ENCODE data around the gene ZNF263.

DNA sequence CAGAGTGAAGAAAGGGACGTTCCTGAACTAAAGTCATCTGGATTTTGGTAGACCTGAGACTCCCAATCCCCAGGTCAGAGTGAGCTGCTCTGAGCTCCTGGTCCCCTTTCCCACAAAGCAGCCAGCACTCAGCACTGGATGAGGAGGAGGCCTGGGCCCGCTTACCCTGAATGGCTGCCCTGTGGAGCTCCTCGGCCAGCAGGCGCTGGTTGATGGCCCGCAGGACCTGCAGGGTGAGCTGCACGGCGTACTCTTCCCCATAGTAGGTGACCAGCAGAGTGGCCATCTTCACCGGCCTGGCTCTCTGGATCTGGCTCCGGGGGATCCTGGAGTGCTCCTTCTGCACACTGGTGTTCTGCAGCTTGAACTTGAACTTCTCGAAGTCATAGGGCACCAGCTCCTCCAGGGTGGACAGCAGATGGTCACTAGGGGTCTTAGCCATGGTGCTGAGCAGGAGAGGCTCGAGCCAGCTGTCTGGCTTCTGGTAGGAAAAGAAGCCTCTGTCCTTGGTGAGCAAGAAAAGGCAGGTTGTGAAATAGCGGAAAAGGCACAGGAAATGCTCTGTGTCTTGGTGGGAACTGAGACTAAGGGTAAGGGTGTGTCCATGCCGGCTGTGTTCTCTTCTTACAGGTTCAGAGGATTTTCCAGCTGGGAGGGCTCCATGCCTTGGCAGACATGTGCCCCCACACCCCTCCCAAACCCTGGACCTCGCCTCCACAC is 27.0 kb upstream of the ZNF263 start, which contains the start of gene MEFV:
- TF ChIP-seq, protein P1, sequence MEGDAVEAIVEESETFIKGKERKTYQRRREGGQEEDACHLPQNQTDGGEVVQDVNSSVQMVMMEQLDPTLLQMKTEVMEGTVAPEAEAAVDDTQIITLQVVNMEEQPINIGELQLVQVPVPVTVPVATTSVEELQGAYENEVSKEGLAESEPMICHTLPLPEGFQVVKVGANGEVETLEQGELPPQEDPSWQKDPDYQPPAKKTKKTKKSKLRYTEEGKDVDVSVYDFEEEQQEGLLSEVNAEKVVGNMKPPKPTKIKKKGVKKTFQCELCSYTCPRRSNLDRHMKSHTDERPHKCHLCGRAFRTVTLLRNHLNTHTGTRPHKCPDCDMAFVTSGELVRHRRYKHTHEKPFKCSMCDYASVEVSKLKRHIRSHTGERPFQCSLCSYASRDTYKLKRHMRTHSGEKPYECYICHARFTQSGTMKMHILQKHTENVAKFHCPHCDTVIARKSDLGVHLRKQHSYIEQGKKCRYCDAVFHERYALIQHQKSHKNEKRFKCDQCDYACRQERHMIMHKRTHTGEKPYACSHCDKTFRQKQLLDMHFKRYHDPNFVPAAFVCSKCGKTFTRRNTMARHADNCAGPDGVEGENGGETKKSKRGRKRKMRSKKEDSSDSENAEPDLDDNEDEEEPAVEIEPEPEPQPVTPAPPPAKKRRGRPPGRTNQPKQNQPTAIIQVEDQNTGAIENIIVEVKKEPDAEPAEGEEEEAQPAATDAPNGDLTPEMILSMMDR (IDR thresholded peaks at IDR 0.05; ENCODE audit: insufficient read depth, low read length, poor library complexity, severe bottlenecking) = no peak
- TF ChIP-seq EZH2phosphoT487 (conservative IDR thresholded peaks at IDR 0.05; ENCODE audit: low read length) = no peak
